HCT116 (cell line): ENCODE data around the gene ING1. TPM values are rescaled to one million over a fixed set of nuclear protein-coding genes. Genes with fewer than 3 reads are reported as not detected.

ENCODE experiments used
- ATAC-seq: fragments of 200-7000 bp; cut with Tn5 transposase; 2 replicates; pipeline ENCODE4 v1.9.1; 2020; ENCODE audit warnings: mild to moderate bottlenecking, moderate library complexity
- BruUV-seq: library from RNA; stranded (reverse); fragments of 400-500 nt; replicated peaks from 2 replicates; lab custom pipeline; 2021; lab: Mats Ljungman, UMichigan
- CTCF ChIA-PET: fragments of 300-600 bp; sonication (Branson Sonifier 250); formaldehyde crosslinking; loops from one replicate; lab custom pipeline; 2021; ENCODE audit warnings: antibody characterized with exemption; lab: Charles Lee
- POLR2A ChIA-PET: fragments of 300-600, 350-600 bp; sonication (Branson Sonifier 250); formaldehyde crosslinking; loops from one replicate; lab custom pipeline; 2021; ENCODE audit warnings: antibody characterized with exemption; lab: Charles Lee
- RAD21 ChIA-PET, 2 experiments: fragments of 300-600 bp; sonication (Branson Sonifier 250); formaldehyde crosslinking; loops; one replicate each; lab custom pipeline; 2023; ENCODE audit warnings: low total read pairs in 2 of 2; ENCODE audit not compliant: uncharacterized antibody in 2 of 2, unreplicated experiment in 2 of 2, low non-redundant PET in 1 of 2; lab: Charles Lee
- DNase-seq: peaks from one replicate; pipeline ENCODE4 v3.0.0-alpha.2; 2010; ENCODE audit warnings: low read depth, low spot score
- H2AFZ ChIP-seq: fragments of 200-600 bp; shearing (Covaris generic), sonication (generic); 2 replicates; pipeline ENCODE4 v1.6.1; 2017; ENCODE audit warnings: low read depth, mixed run types, mixed read lengths, antibody characterized with exemption, low read length; ENCODE audit not compliant: poor library complexity, severe bottlenecking
- H3K27ac ChIP-seq: 2 replicates; pipeline ENCODE4 v1.5.1; 2012; ENCODE audit warnings: low read depth, low read length
- H3K27me3 ChIP-seq: fragments of 200-600 bp; sonication (generic); 2 replicates; pipeline ENCODE4 v1.6.1; 2016; ENCODE audit warnings: mixed run types, low read length, mixed read lengths; ENCODE audit not compliant: insufficient read depth
- H3K36me3 ChIP-seq, 2 experiments: fragments of 200-500 bp in 1 of 2; fragments of 200-600 bp in 1 of 2; sonication (Bioruptor generic) in 1 of 2; sonication (generic) in 1 of 2; 2 replicates each; pipeline versions ENCODE4 v1.5.1 to v1.6.1; 2014 to 2016; ENCODE audit warnings: low read length in 2 of 2, inconsistent platforms in 1 of 2, mixed read lengths in 1 of 2, mixed run types in 1 of 2; ENCODE audit not compliant: insufficient read depth in 2 of 2, control insufficient read depth in 1 of 2
- H3K4me1 ChIP-seq, 2 experiments: fragments of 200-600 bp in 1 of 2; sonication (generic) in 1 of 2; 2 replicates each; pipeline versions ENCODE4 v1.5.1 to v1.6.1; 2012 to 2017; ENCODE audit warnings: low read length in 2 of 2, inconsistent platforms in 1 of 2, mild to moderate bottlenecking in 1 of 2, mixed read lengths in 1 of 2, mixed run types in 1 of 2, moderate library complexity in 1 of 2; ENCODE audit not compliant: insufficient read depth in 2 of 2, control insufficient read depth in 1 of 2
- H3K4me2 ChIP-seq: fragments of 200-600 bp; sonication (generic); 2 replicates; pipeline ENCODE4 v1.6.1; 2017; ENCODE audit warnings: mixed run types, low read length, mixed read lengths
- H3K4me3 ChIP-seq, 2 experiments: fragments of 200-600 bp in 1 of 2; sonication (generic) in 1 of 2; replicated peaks in 1 of 2; 2 replicates each; pipeline ENCODE4 v1.5.1; 2011 to 2016; ENCODE audit warnings: low read length in 2 of 2, control low read depth in 1 of 2, low read depth in 1 of 2, mild to moderate bottlenecking in 1 of 2, mixed read lengths in 1 of 2, mixed run types in 1 of 2
- H3K79me2 ChIP-seq: fragments of 200-600 bp; sonication (generic); 2 replicates; pipeline ENCODE4 v1.6.1; 2017; ENCODE audit warnings: mild to moderate bottlenecking, mixed run types, low read length, moderate library complexity, mixed read lengths; ENCODE audit not compliant: insufficient read depth
- H3K9ac ChIP-seq: fragments of 200-600 bp; sonication (generic); 2 replicates; pipeline ENCODE4 v1.6.1; 2016; ENCODE audit warnings: low read length, mixed read lengths
- H3K9me2 ChIP-seq: fragments of 200-600 bp; sonication (generic), shearing (Covaris generic); 2 replicates; pipeline ENCODE4 v1.6.1; 2017; ENCODE audit warnings: mixed run types, mild to moderate bottlenecking, moderate library complexity; ENCODE audit not compliant: insufficient read depth
- H3K9me3 ChIP-seq, 2 experiments: fragments of 200-500 bp in 1 of 2; fragments of 200-600 bp in 1 of 2; sonication (Bioruptor generic) in 1 of 2; sonication (generic) in 1 of 2; 2 replicates each; pipeline ENCODE4 v1.6.1; 2014 to 2017; ENCODE audit warnings: low read length in 2 of 2, mixed read lengths in 2 of 2, inconsistent platforms in 1 of 2, low read depth in 1 of 2, mild to moderate bottlenecking in 1 of 2, mixed run types in 1 of 2, moderate library complexity in 1 of 2; ENCODE audit not compliant: control insufficient read depth in 1 of 2, insufficient read depth in 1 of 2
- H4K20me1 ChIP-seq: fragments of 200-600 bp; sonication (generic), shearing (Covaris generic); 2 replicates; pipeline ENCODE4 v1.6.1; 2017; ENCODE audit warnings: mixed run types, mild to moderate bottlenecking, moderate library complexity; ENCODE audit not compliant: insufficient read depth
- CEBPB ChIP-seq: IDR thresholded peaks from 2 replicates; pipeline ENCODE4 v1.6.1; 2012; ENCODE audit warnings: low read depth
- EZH2 ChIP-seq: fragments of 200-600 bp; sonication (generic); IDR thresholded peaks from 2 replicates; pipeline ENCODE4 v1.6.1; 2017; ENCODE audit warnings: antibody characterized with exemption, mixed run types
- EZH2phosphoT487 ChIP-seq: fragments of 200-600 bp; IDR thresholded peaks from 2 replicates; pipeline ENCODE4 v1.6.1; 2018; ENCODE audit warnings: antibody characterized with exemption, borderline replicate concordance
- FOSL1 ChIP-seq: IDR thresholded peaks from 2 replicates; pipeline ENCODE4 v1.6.1; 2012; ENCODE audit warnings: low read depth
- JUND ChIP-seq: IDR thresholded peaks from 2 replicates; pipeline ENCODE4 v1.6.1; 2012
- POLR2AphosphoS5 ChIP-seq: IDR thresholded peaks from 2 replicates; pipeline ENCODE4 v1.6.1; 2011; ENCODE audit warnings: mild to moderate bottlenecking, low read depth, low read length, moderate library complexity
- RAD21 ChIP-seq: IDR thresholded peaks from 2 replicates; pipeline ENCODE4 v1.6.1; 2012; ENCODE audit warnings: low read depth, mild to moderate bottlenecking
- SRF ChIP-seq: IDR thresholded peaks from 2 replicates; pipeline ENCODE4 v1.6.1; 2012; ENCODE audit warnings: low read depth
- TCF7L2 ChIP-seq: IDR thresholded peaks from 2 replicates; pipeline ENCODE4 v1.7.0; 2011; ENCODE audit warnings: borderline replicate concordance, inconsistent platforms; ENCODE audit not compliant: insufficient read depth, insufficient read length; ENCODE audit errors: extremely low read depth
- ZFX ChIP-seq: fragments of 450-650 bp; IDR thresholded peaks from 2 replicates; pipeline ENCODE4 v1.6.1; 2017
- intact Hi-C: fragments of 100-400 bp; cut with micrococcal nuclease; formaldehyde crosslinking; loops from 2 replicates; pipeline ENCODE4 v1.10.0; 2022
- total RNA-seq: library from RNA; stranded (reverse); gene quantifications from one replicate; pipeline ENCODE4 v1.2.1, GENCODE V29; 2021; ENCODE audit not compliant: unreplicated experiment
- TF ChIP-seq, protein P1 (sequence below): IDR thresholded peaks from 2 replicates; pipeline ENCODE4 v1.6.1; 2012; ENCODE audit warnings: low read depth
- TF ChIP-seq, protein P2 (sequence below): IDR thresholded peaks from 2 replicates; pipeline ENCODE4 v1.6.1; 2011; ENCODE audit warnings: mild to moderate bottlenecking, low read length, moderate library complexity; ENCODE audit not compliant: insufficient replicate concordance; ENCODE audit errors: extremely low read depth

Gene ING1
- total RNA-seq, 1 experiment from 2014 or later = 27.0 TPM

DNA sequence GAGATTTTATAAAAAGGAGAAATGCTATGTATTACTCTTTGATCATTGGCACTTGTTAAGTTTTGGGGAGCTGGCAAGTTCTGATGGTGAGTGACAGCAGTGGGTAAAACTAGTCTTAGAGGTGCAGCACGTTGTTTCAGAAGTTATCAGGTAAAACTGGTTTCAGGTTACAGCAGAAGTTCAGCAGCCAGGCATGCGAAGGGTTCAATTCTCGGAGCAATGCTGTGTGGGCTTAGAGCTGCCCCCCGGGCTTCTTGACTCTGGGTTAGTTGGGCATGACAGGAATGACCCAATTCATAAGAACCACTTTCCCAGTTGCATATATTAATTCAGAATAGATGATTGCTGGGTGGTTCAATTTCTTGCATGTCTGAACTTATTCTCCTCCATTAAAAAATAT lies 34.8 kb downstream of the ING1 start:
- no TSS peak for BruUV-seq
- ChIA-PET CTCF (no interaction called here), RAD21 (no interaction called here), POLR2A (no interaction called here)
- no peak overlapping the region for H3K4me2 ChIP-seq
- H3K9me3 ChIP-seq = peaks cover 0 to 16% of the 10 kb centered on the region in 2 experiments; a peak in 2 of 4 replicates
- H3K4me1 ChIP-seq = no peaks in the 10 kb centered on the region
- H3K27ac ChIP-seq = no peak overlapping the region
- H3K4me3 ChIP-seq = no peak overlapping the region
- DNase-seq (no peak), ATAC-seq (no peak)
- no peaks in the 10 kb centered on the region for H3K9me2 ChIP-seq
- no peak overlapping the region for H2AFZ ChIP-seq
- H3K36me3 ChIP-seq = no peaks in the 10 kb centered on the region
- no peaks in the 10 kb centered on the region for H4K20me1 ChIP-seq
- H3K79me2 ChIP-seq = no peaks in the 10 kb centered on the region
- no peaks in the 10 kb centered on the region for H3K27me3 ChIP-seq
- no peak for TF ChIP-seq RAD21
- intact Hi-C loops = no loop called here
- H3K9ac ChIP-seq = no peak overlapping the region

DNA sequence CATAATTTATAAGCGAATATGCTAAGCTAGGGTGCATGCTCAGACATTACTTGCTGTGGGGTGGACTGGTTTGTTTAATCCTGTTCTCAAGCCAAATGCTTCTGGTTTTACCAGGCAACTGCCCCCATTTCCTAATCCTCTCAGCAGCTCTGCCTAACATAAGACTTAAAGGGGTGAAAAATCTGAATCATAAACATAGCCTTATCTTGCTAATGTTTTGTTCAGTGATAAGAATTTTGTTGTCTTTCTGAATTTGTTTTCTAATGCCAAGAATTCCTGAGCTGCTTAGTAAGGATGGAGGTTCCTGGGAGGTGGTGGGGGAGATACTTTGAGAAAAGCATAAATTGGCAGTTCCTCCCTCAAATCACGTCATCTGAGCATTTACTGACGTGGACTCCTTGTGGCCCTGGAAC lies 42.7 kb downstream of the ING1 start:
- POLR2A ChIA-PET = no interaction called here
- Histone ChIP-seq H3K36me3 (no peaks in the 10 kb centered on the region), H4K20me1 (no peaks in the 10 kb centered on the region), H3K79me2 (no peaks in the 10 kb centered on the region), H3K9me2 (no peaks in the 10 kb centered on the region), H3K27ac (no peak overlapping the region), H2AFZ (no peak overlapping the region), H3K9ac (no peak overlapping the region), H3K4me1 (peaks cover 0 to 6% of the 10 kb centered on the region in 2 experiments; a peak in 1 of 4 replicates), H3K4me2 (no peak overlapping the region), H3K27me3 (no peaks in the 10 kb centered on the region), H3K4me3 (no peak overlapping the region), H3K9me3 (peaks cover 0 to 4% of the 10 kb centered on the region in 2 experiments; a peak in 1 of 4 replicates)
- CTCF ChIA-PET = interaction anchor here (0.5 kb wide), 1 partner anchor 21 kb away, joined by 4 read pairs; no protein-coding TSS in a partner anchor
- DNase-seq = no peak
- TF ChIP-seq ZFX = no peak
- TF ChIP-seq EZH2 = no peak
- no peak for TF ChIP-seq POLR2AphosphoS5
- no peak for TF ChIP-seq JUND
- TF ChIP-seq, protein P1, sequence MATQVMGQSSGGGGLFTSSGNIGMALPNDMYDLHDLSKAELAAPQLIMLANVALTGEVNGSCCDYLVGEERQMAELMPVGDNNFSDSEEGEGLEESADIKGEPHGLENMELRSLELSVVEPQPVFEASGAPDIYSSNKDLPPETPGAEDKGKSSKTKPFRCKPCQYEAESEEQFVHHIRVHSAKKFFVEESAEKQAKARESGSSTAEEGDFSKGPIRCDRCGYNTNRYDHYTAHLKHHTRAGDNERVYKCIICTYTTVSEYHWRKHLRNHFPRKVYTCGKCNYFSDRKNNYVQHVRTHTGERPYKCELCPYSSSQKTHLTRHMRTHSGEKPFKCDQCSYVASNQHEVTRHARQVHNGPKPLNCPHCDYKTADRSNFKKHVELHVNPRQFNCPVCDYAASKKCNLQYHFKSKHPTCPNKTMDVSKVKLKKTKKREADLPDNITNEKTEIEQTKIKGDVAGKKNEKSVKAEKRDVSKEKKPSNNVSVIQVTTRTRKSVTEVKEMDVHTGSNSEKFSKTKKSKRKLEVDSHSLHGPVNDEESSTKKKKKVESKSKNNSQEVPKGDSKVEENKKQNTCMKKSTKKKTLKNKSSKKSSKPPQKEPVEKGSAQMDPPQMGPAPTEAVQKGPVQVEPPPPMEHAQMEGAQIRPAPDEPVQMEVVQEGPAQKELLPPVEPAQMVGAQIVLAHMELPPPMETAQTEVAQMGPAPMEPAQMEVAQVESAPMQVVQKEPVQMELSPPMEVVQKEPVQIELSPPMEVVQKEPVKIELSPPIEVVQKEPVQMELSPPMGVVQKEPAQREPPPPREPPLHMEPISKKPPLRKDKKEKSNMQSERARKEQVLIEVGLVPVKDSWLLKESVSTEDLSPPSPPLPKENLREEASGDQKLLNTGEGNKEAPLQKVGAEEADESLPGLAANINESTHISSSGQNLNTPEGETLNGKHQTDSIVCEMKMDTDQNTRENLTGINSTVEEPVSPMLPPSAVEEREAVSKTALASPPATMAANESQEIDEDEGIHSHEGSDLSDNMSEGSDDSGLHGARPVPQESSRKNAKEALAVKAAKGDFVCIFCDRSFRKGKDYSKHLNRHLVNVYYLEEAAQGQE = no peak
- TF ChIP-seq CEBPB = no peak
- TF ChIP-seq EZH2phosphoT487 = no peak
- TF ChIP-seq SRF = no peak
- TF ChIP-seq TCF7L2 = no peak
- TF ChIP-seq, protein P2, sequence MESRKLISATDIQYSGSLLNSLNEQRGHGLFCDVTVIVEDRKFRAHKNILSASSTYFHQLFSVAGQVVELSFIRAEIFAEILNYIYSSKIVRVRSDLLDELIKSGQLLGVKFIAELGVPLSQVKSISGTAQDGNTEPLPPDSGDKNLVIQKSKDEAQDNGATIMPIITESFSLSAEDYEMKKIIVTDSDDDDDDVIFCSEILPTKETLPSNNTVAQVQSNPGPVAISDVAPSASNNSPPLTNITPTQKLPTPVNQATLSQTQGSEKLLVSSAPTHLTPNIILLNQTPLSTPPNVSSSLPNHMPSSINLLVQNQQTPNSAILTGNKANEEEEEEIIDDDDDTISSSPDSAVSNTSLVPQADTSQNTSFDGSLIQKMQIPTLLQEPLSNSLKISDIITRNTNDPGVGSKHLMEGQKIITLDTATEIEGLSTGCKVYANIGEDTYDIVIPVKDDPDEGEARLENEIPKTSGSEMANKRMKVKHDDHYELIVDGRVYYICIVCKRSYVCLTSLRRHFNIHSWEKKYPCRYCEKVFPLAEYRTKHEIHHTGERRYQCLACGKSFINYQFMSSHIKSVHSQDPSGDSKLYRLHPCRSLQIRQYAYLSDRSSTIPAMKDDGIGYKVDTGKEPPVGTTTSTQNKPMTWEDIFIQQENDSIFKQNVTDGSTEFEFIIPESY = no peak
- no peak for TF ChIP-seq FOSL1
- intact Hi-C loops = no loop called here
- RAD21 ChIA-PET = no interaction called here
- ATAC-seq = no peak
- no TSS peak for BruUV-seq
